SK-N-SH treated with all-trans-retinoic acid at 6 μM for 48 hours (cell line): ENCODE data around the gene NTM.

Experiments used
- ATAC-seq: fragments of 200-7000 bp; cut with Tn5 transposase; 3 replicates; pipeline ENCODE4 v1.9.1; 2020; ENCODE audit warnings: mild to moderate bottlenecking, moderate library complexity
- ARNTL ChIP-seq: fragments of 450-650 bp; formaldehyde crosslinking; IDR thresholded peaks from 2 replicates; pipeline ENCODE4 v1.5.0; 2020; ENCODE audit warnings: low read depth, mild to moderate bottlenecking, moderate library complexity, borderline replicate concordance
- CSDC2 ChIP-seq: fragments of 250-450 bp; sonication (Bioruptor Pico); IDR thresholded peaks from 2 replicates; pipeline ENCODE4 v1.5.0; 2020; ENCODE audit warnings: mild to moderate bottlenecking, moderate library complexity
- ESRRG ChIP-seq: fragments of 250-450 bp; sonication (Bioruptor Pico); IDR thresholded peaks from 2 replicates; pipeline ENCODE4 v1.6.1; 2021; ENCODE audit warnings: mild to moderate bottlenecking
- ISL1 ChIP-seq: fragments of 250-450 bp; sonication (Bioruptor Pico); IDR thresholded peaks from 2 replicates; pipeline ENCODE4 v2.1.2; 2022; ENCODE audit warnings: mild to moderate bottlenecking, moderate library complexity
- OSR1 ChIP-seq: fragments of 250-450 bp; sonication (Bioruptor Pico); IDR thresholded peaks from 2 replicates; pipeline ENCODE4 v1.8.0; 2022; ENCODE audit warnings: moderate library complexity, mild to moderate bottlenecking, inconsistent platforms
- PPARA ChIP-seq: fragments of 250-450 bp; sonication (Bioruptor Pico); IDR thresholded peaks from 2 replicates; pipeline ENCODE4 v1.5.0; 2020; ENCODE audit warnings: mild to moderate bottlenecking, borderline replicate concordance
- TCF4 ChIP-seq: fragments of 250-450 bp; sonication (Bioruptor Pico); IDR thresholded peaks from 2 replicates; pipeline ENCODE4 v1.8.0; 2021; ENCODE audit warnings: mild to moderate bottlenecking, moderate library complexity, borderline replicate concordance
- TOX ChIP-seq: fragments of 250-450 bp; sonication (Bioruptor Pico); IDR thresholded peaks from 2 replicates; pipeline ENCODE4 v1.8.0; 2021; ENCODE audit warnings: mild to moderate bottlenecking, moderate library complexity, borderline replicate concordance
- ZC3H10 ChIP-seq: fragments of 250-450 bp; sonication (Bioruptor Pico); IDR thresholded peaks from 2 replicates; pipeline ENCODE4 v1.5.1; 2021; ENCODE audit warnings: mild to moderate bottlenecking, moderate library complexity
- ZFP3 ChIP-seq: fragments of 250-450 bp; sonication (Bioruptor Pico); IDR thresholded peaks from 2 replicates; pipeline ENCODE4 v1.5.0; 2020; ENCODE audit warnings: mild to moderate bottlenecking, moderate library complexity
- ZNF565 ChIP-seq: fragments of 450-650 bp; formaldehyde crosslinking; conservative IDR thresholded peaks from 2 replicates; pipeline ENCODE4 v1.5.0; 2020; ENCODE audit warnings: low read depth, mild to moderate bottlenecking, moderate library complexity
- ZNF70 ChIP-seq: fragments of 450-650 bp; formaldehyde crosslinking; IDR thresholded peaks from 2 replicates; pipeline ENCODE4 v1.5.0; 2020; ENCODE audit warnings: mild to moderate bottlenecking, moderate library complexity
- ZNF8 ChIP-seq: fragments of 450-650 bp; formaldehyde crosslinking; IDR thresholded peaks from 2 replicates; pipeline ENCODE4 v1.5.0; 2020; ENCODE audit warnings: mild to moderate bottlenecking, moderate library complexity
- TF ChIP-seq, protein P1 (sequence below): fragments of 250-450 bp; sonication (Bioruptor Pico); IDR thresholded peaks from 2 replicates; pipeline ENCODE4 v1.8.0; 2020; ENCODE audit warnings: mild to moderate bottlenecking, moderate library complexity, borderline replicate concordance
- TF ChIP-seq, protein P2 (sequence below): fragments of 250-450 bp; sonication (Bioruptor Pico); IDR thresholded peaks from 2 replicates; pipeline ENCODE4 v1.5.0; 2020; ENCODE audit warnings: mild to moderate bottlenecking, moderate library complexity
- TF ChIP-seq, protein P3 (sequence below): fragments of 250-450 bp; sonication (Bioruptor Pico); IDR thresholded peaks from 2 replicates; pipeline ENCODE4 v1.5.1; 2021; ENCODE audit warnings: mild to moderate bottlenecking, moderate library complexity

The NTM gene

DNA sequence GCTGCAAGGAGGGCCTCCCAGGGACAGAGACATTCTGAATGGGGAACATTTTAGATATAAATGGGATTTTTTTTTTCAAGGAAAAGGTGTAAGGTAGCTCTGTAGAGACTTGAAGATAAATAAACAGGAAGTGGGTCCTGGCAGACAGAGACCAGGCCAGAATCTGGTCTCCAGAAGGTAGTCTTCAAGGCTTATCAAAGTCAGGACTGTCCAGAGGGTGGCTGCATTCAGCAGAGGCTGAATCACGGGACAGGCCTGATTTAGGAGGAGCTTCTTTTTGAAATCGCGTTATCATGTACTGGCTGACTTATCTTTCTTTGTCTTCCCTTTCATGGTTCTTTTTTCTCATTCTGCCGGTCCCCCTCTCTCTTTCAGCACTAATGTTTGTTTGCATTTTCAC is 542.9 kb downstream of the NTM start (continued):
- TF ChIP-seq, protein P1, sequence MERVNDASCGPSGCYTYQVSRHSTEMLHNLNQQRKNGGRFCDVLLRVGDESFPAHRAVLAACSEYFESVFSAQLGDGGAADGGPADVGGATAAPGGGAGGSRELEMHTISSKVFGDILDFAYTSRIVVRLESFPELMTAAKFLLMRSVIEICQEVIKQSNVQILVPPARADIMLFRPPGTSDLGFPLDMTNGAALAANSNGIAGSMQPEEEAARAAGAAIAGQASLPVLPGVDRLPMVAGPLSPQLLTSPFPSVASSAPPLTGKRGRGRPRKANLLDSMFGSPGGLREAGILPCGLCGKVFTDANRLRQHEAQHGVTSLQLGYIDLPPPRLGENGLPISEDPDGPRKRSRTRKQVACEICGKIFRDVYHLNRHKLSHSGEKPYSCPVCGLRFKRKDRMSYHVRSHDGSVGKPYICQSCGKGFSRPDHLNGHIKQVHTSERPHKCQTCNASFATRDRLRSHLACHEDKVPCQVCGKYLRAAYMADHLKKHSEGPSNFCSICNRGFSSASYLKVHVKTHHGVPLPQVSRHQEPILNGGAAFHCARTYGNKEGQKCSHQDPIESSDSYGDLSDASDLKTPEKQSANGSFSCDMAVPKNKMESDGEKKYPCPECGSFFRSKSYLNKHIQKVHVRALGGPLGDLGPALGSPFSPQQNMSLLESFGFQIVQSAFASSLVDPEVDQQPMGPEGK, result no peak
- no peak for TF ChIP-seq TCF4 (CRISPR knock-in tag)
- TF ChIP-seq ARNTL, result no peak

DNA sequence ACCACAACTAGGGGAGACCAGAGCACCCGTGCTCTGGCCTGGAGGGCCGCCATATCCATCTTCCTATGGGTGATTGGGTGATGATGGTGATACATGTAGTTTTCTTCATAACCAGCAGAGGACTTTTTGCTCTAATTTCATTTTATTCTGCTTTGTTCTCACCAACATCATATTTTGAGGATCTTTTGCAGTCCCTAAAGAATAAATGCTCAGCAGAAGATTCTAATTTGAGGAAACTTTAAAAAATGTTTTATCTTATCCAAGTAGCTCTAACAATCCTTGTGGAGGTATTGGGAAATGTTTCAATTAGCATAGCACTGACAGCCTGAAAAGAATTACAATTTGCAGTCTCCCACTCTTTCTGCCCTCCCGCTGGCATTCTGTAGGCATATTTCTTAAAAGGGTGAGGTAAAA is 544.0 kb downstream of the NTM start:
- TF ChIP-seq ISL1, result no peak
- TF ChIP-seq, protein P1, result no peak
- TF ChIP-seq, protein P2, sequence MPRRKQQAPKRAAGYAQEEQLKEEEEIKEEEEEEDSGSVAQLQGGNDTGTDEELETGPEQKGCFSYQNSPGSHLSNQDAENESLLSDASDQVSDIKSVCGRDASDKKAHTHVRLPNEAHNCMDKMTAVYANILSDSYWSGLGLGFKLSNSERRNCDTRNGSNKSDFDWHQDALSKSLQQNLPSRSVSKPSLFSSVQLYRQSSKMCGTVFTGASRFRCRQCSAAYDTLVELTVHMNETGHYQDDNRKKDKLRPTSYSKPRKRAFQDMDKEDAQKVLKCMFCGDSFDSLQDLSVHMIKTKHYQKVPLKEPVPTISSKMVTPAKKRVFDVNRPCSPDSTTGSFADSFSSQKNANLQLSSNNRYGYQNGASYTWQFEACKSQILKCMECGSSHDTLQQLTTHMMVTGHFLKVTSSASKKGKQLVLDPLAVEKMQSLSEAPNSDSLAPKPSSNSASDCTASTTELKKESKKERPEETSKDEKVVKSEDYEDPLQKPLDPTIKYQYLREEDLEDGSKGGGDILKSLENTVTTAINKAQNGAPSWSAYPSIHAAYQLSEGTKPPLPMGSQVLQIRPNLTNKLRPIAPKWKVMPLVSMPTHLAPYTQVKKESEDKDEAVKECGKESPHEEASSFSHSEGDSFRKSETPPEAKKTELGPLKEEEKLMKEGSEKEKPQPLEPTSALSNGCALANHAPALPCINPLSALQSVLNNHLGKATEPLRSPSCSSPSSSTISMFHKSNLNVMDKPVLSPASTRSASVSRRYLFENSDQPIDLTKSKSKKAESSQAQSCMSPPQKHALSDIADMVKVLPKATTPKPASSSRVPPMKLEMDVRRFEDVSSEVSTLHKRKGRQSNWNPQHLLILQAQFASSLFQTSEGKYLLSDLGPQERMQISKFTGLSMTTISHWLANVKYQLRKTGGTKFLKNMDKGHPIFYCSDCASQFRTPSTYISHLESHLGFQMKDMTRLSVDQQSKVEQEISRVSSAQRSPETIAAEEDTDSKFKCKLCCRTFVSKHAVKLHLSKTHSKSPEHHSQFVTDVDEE (CRISPR knock-in tag), result no peak
- ATAC-seq, result peak; percentile 19; the same call in 1 of the 3 replicates

DNA sequence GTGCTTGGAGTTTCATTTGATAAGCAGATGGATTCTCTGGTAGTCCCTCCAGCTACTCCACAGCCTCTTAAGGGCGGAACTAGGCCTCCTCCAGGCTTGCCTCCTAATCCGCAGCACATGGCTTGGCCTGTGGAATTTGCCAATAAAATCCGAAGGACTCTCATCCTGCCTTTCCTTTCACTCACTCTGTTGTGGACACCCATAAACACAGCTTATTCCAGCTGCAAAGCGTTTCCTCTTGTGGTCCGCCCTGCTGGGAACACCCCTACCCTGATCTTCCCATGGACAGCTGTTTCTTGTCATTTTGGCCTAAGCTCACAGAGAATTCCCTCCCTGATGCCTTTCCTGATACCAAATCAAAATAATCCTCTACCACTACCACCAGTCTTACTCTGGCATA is 546.2 kb downstream of the NTM start:
- no peak for ATAC-seq

DNA sequence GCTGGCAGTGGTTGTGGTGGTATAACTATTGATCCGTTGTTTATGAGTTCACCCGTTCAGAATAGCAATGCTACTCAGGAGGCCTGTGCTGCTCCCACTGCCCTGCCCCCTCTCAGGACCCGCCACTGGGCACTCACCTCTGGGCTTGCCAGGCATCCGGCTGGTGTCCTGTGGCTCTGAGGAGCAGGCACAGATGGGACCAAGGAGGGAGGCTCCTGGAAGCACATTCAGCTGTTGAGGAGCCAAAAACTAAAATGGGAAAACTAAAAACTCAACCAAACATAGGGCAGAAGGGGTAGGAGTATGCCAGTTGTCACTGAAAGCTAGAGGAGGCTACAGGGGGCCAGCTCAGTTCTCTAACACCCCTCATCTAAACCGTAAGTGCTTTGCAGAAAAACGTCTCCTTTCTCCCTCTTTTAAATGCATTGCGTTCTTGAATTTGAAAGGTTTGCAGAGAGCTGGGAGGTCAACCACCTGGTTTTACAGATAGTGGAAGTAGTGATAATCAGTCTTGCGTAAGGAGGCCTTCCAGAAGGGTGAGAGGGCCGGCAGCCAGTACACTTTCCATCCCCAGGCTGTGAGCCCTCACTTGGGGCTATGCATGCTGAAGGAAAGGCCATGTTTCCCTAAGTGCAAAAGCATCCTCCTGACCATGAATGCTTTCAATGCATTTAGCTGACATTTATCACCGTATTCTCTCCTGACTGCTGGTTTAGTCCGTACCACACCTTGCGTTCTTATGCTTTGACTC is 547.4 kb downstream of the NTM start:
- no peak for TF ChIP-seq ESRRG (CRISPR knock-in tag)
- TF ChIP-seq, protein P3, sequence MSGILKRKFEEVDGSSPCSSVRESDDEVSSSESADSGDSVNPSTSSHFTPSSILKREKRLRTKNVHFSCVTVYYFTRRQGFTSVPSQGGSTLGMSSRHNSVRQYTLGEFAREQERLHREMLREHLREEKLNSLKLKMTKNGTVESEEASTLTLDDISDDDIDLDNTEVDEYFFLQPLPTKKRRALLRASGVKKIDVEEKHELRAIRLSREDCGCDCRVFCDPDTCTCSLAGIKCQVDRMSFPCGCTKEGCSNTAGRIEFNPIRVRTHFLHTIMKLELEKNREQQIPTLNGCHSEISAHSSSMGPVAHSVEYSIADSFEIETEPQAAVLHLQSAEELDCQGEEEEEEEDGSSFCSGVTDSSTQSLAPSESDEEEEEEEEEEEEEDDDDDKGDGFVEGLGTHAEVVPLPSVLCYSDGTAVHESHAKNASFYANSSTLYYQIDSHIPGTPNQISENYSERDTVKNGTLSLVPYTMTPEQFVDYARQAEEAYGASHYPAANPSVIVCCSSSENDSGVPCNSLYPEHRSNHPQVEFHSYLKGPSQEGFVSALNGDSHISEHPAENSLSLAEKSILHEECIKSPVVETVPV (CRISPR knock-in tag), result no peak
- ATAC-seq, result no peak

More for the DNA sequence above, 546.2 kb downstream of the NTM start:
- TF ChIP-seq TOX (CRISPR knock-in tag) (no peak), ARNTL (no peak), ZNF70 (CRISPR knock-in tag) (no peak), OSR1 (CRISPR knock-in tag) (no peak), ZC3H10 (no peak), ESRRG (CRISPR knock-in tag) (no peak), PPARA (CRISPR knock-in tag) (no peak)
- TF ChIP-seq, protein P1, result no peak

DNA sequence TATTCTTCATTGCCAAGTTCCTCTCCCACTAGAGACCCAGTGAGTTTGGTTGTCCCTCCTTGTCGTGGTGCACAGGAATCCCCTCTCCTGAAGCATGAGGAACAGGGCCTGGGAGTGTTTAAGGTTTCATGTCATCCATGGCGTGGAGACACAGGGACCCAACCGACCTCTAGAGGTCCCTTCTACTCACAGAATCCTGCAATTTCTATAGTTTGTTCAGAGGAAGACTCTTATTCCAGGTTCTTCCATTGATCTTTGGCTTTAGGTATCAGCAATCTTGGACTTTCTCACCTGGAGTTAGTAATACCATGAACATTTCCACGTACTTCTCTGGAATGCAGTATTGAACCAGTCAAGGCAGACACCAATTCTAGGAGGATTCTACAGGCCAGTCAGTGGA is 548.2 kb downstream of the NTM start:
- ATAC-seq, result no peak
- TF ChIP-seq ZNF565 (CRISPR knock-in tag), result no peak
- TF ChIP-seq ZFP3 (CRISPR knock-in tag), result no peak
- no peak for TF ChIP-seq ZNF8 (CRISPR knock-in tag)
- TF ChIP-seq, protein P3 (CRISPR knock-in tag), result no peak
- no peak for TF ChIP-seq ESRRG (CRISPR knock-in tag)
- no peak for TF ChIP-seq ISL1
- no peak for TF ChIP-seq PPARA (CRISPR knock-in tag)
- no peak for TF ChIP-seq CSDC2 (CRISPR knock-in tag)
- TF ChIP-seq ARNTL, result no peak
